ENCODE data around the gene PTER.

Gene PTER

DNA sequence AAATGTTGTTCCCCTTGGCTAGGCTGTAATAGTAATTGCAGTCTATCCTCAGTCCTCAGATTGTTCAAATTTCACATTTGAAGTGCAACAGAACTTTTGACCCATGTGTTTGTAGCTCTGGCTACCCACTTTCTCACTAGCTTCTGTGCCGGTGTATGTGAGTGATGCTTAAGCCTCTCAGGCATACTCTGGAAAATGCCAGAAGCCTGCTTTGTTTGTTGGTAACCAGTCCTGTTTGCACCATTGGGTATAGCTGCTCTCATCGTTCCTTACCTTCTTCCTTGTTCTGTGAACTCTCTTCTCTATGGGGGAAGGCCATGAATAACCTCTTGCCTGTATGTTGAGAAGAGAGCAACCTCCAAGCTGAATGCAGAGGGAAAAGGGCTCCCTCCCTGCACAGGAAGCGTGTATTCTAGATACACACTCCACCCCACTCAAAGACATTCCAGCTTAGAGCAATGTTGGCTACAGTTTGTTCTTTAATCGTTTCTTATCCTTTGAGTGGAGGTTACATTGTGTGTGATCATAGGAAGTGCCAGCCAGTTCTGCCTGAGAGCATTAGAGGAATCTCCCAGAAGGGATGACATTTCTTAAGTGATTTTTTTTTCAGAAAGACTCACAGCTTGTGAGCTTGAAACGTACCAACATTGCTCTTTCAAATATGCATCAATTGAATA, 44.4 kb downstream of the PTER start:
- Histone ChIP-seq H3K4me3 (ENCODE audit: low read length) (no peak overlapping the region), H3K27ac (ENCODE audit: low read depth, low read length) (no peak overlapping the region), H3K4me1 (ENCODE audit: control insufficient read depth, insufficient read depth, low read length) (no peaks in the 10 kb centered on the region), H3K36me3 (ENCODE audit: control insufficient read depth, insufficient read depth, low read length) (no peaks in the 10 kb centered on the region), H3K9ac (ENCODE audit: low read length) (no peak overlapping the region), H3K27me3 (ENCODE audit: control insufficient read depth, insufficient read depth, low read length) (no peaks in the 10 kb centered on the region)

DNA sequence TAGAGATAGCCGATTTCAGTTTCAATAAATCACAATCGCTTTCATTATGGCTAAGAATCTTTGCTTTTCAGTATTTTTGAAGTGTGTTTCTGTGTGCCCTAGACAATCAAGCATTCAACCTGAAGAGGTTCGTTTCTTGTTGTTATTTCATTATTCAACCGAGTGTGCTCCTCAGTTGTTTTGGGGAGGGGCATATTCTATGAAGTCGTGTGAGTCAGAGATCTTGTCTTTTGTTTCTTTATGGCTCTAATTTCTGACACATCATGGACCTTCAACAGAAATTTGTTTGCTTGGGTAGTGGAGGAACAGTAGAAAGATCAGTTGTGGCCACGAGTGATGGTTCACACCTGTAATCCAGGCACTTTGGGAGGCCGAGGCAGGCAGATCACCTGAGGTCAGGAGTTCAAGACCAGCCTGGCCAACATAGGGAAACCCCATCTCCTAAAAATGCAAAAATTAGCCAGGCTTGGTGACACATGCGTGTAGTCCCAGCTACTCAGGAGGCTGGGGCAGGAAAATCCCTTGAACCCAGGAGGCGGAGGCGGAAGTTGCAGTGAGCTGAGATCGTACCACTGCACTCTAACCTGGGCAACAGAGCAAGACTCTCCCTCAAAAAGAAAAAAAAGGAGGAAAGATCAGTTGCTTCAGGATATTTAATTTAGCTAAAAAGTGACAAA, 46.6 kb downstream of the PTER start:
- H3K4me1 ChIP-seq (ENCODE audit: control insufficient read depth, insufficient read depth, low read length) = no peaks in the 10 kb centered on the region
- no peak overlapping the region for H3K9ac ChIP-seq (ENCODE audit: low read length)
- no peaks in the 10 kb centered on the region for H3K36me3 ChIP-seq (ENCODE audit: control insufficient read depth, insufficient read depth, low read length)
- H3K4me3 ChIP-seq (ENCODE audit: low read length) = no peak overlapping the region
- no peak overlapping the region for H3K27ac ChIP-seq (ENCODE audit: low read depth, low read length)
- no peaks in the 10 kb centered on the region for H3K27me3 ChIP-seq (ENCODE audit: control insufficient read depth, insufficient read depth, low read length)

DNA sequence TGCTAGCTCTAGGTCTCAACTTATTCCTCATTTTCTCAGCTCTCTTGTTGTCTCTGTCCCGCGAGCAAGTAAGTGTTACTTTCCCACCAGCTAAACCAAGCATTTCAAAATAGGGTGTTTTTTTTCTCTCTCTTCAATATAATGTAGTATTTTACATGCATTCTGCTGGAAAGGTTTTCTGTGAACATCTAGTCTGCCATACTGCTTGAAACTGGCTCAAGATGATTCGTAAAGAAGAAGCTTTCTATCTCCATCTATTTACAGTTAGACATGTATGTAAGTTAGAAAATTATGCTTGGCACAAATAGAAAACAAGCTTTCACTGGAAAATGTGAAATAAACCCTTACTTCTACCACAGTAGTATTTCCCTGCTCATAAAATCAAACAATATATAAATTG, 53.7 kb downstream of the PTER start:
- Histone ChIP-seq H3K4me3 (ENCODE audit: low read length) (no peak overlapping the region), H3K27me3 (ENCODE audit: control insufficient read depth, insufficient read depth, low read length) (no peaks in the 10 kb centered on the region), H3K27ac (ENCODE audit: low read depth, low read length) (no peak overlapping the region), H3K4me1 (ENCODE audit: control insufficient read depth, insufficient read depth, low read length) (no peaks in the 10 kb centered on the region), H3K36me3 (ENCODE audit: control insufficient read depth, insufficient read depth, low read length) (no peaks in the 10 kb centered on the region), H3K9ac (ENCODE audit: low read length) (no peak overlapping the region)

DNA sequence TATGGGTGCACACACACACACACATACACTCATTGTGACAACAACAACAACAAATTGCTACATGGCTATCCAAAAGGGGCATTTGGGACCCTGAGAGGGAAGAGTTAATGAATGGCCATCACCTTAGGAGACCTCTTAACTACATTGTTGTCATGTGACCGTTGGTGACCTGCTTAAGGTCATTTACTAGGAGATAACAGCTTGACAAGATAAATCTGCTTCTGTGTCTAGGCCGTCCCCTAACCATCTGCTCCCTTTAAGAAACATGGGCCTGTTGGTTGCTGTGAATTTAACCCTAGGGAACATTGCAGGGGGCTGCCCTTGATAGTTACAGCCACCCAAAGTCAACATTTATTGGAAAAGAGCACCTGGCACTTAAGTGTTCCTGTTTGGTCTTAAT, 55.1 kb downstream of the PTER start:
- no peak overlapping the region for H3K9ac ChIP-seq (ENCODE audit: low read length)
- H3K4me1 ChIP-seq (ENCODE audit: control insufficient read depth, insufficient read depth, low read length) = no peaks in the 10 kb centered on the region
- H3K27ac ChIP-seq (ENCODE audit: low read depth, low read length) = no peak overlapping the region
- no peaks in the 10 kb centered on the region for H3K27me3 ChIP-seq (ENCODE audit: control insufficient read depth, insufficient read depth, low read length)
- no peaks in the 10 kb centered on the region for H3K36me3 ChIP-seq (ENCODE audit: control insufficient read depth, insufficient read depth, low read length)
- H3K4me3 ChIP-seq (ENCODE audit: low read length) = no peak overlapping the region

DNA sequence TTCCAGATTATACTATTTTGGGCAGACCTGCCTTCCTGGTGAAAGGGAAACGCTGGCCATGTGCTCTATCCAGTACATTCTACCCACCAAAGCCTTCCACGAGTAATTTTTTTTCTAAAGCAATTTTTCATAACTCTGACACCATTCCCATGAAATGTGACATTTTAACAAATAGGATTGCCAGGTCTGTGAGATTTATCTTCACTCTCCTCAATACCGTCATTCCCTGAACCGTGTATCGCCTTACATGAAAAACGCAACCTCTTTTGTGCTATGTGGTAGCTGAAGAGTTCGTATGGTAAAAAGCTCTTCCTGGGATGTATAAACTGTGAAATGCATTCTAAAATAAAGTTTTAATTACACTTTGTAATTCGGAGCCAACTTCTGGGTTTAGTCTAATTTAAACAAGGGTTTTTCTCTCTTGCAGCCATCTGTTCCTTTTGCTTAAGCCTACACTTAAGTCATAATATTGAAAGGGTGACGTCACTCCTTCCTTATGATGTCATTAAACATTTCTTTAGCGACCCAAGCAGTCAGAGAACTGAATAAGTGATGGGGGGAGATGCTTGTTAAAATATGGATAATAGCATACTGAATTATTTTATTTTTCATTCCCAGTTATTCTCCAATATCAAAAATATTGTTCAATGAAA, 57.2 kb downstream of the PTER start:
- Histone ChIP-seq H3K27me3 (ENCODE audit: control insufficient read depth, insufficient read depth, low read length) (no peaks in the 10 kb centered on the region), H3K36me3 (ENCODE audit: control insufficient read depth, insufficient read depth, low read length) (no peaks in the 10 kb centered on the region), H3K4me1 (ENCODE audit: control insufficient read depth, insufficient read depth, low read length) (no peaks in the 10 kb centered on the region), H3K9ac (ENCODE audit: low read length) (no peak overlapping the region), H3K27ac (ENCODE audit: low read depth, low read length) (no peak overlapping the region), H3K4me3 (ENCODE audit: low read length) (no peak overlapping the region)

DNA sequence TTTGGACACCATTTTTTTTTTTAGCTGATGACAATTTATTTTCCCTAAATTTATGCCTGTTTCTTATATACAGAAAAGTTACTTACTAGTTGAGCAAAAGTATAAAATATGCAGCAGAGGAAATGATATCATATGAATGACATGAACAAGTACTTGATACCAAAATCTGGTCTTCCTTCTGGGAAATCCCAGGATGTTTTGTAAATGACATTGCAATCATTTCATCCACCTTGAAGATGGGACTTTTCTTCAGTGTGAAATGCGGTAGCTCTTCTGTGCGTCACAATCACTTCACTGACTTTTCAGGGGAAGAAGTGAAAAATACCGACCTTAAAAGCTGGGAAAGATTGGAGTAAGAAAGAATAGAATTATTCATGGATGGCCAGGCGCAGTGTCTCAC, 61.1 kb downstream of the PTER start:
- no peaks in the 10 kb centered on the region for H3K27me3 ChIP-seq (ENCODE audit: control insufficient read depth, insufficient read depth, low read length)
- no peaks in the 10 kb centered on the region for H3K4me1 ChIP-seq (ENCODE audit: control insufficient read depth, insufficient read depth, low read length)
- H3K9ac ChIP-seq (ENCODE audit: low read length) = no peak overlapping the region
- H3K4me3 ChIP-seq (ENCODE audit: low read length) = no peak overlapping the region
- H3K36me3 ChIP-seq (ENCODE audit: control insufficient read depth, insufficient read depth, low read length) = no peaks in the 10 kb centered on the region
- no peak overlapping the region for H3K27ac ChIP-seq (ENCODE audit: low read depth, low read length)

DNA sequence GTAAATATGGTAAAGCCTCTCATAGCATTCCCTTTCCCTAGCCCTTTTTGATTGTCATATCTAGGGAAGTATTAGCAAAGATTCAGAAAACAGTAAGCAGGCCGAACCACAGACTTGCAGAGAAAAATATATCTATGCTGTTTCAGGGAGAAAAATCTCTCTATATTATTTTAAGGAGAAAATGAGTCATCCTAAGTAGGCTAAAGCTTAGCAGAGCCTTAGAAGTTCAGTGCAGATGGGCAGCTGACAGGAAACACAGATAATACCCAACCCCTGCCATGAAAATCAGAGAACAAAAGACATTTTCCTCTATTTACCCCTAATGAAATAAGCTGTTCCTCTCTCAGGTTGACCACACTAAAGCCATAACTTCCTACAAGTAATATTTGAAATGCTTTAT, 68.4 kb downstream of the PTER start:
- Histone ChIP-seq H3K27ac (ENCODE audit: low read depth, low read length) (no peak overlapping the region), H3K4me1 (ENCODE audit: control insufficient read depth, insufficient read depth, low read length) (no peaks in the 10 kb centered on the region), H3K4me3 (ENCODE audit: low read length) (no peak overlapping the region), H3K27me3 (ENCODE audit: control insufficient read depth, insufficient read depth, low read length) (no peaks in the 10 kb centered on the region), H3K36me3 (ENCODE audit: control insufficient read depth, insufficient read depth, low read length) (no peaks in the 10 kb centered on the region), H3K9ac (ENCODE audit: low read length) (no peak overlapping the region)

DNA sequence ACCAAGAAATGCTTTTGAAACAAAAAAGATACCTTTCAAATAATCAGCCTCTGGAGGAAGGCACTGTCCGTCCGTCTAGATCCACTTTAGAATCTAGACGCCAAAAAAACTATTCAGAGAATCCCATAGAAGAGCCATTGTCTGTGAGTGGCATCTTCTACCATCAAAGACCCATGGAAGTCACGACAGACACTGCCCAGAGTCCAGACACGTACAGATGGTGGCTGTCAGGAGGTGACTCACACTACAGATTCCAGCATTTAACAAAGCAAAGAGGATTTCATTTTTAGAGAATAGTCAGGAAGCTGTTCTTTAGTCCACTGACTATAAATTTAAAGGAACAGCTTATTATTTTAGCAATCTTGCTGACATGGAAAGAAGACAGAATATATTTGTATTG, 73.2 kb downstream of the PTER start:
- Histone ChIP-seq H3K9ac (ENCODE audit: low read length) (no peak overlapping the region), H3K4me3 (ENCODE audit: low read length) (no peak overlapping the region), H3K36me3 (ENCODE audit: control insufficient read depth, insufficient read depth, low read length) (no peaks in the 10 kb centered on the region), H3K27me3 (ENCODE audit: control insufficient read depth, insufficient read depth, low read length) (no peaks in the 10 kb centered on the region), H3K27ac (ENCODE audit: low read depth, low read length) (no peak overlapping the region), H3K4me1 (ENCODE audit: control insufficient read depth, insufficient read depth, low read length) (no peaks in the 10 kb centered on the region)

DNA sequence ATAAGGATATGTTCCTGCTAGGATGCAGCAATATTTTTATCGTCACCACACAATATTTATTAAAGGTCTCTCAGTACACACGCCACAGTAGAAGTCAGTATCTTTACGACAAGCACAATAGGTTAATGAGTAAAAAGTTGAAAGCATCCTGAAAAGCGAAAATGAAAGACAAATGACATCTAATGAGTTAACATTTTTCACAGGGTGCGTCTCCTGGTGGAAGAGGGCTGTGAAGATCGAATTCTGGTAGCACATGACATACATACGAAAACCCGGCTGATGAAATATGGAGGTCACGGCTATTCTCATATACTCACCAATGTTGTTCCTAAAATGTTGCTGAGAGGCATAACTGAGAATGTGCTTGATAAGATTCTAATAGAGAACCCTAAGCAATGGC, 74.0 kb downstream of the PTER start:
- Histone ChIP-seq H3K9ac (ENCODE audit: low read length) (no peak overlapping the region), H3K27me3 (ENCODE audit: control insufficient read depth, insufficient read depth, low read length) (no peaks in the 10 kb centered on the region), H3K4me3 (ENCODE audit: low read length) (no peak overlapping the region), H3K27ac (ENCODE audit: low read depth, low read length) (no peak overlapping the region), H3K4me1 (ENCODE audit: control insufficient read depth, insufficient read depth, low read length) (no peaks in the 10 kb centered on the region), H3K36me3 (ENCODE audit: control insufficient read depth, insufficient read depth, low read length) (no peaks in the 10 kb centered on the region)

DNA sequence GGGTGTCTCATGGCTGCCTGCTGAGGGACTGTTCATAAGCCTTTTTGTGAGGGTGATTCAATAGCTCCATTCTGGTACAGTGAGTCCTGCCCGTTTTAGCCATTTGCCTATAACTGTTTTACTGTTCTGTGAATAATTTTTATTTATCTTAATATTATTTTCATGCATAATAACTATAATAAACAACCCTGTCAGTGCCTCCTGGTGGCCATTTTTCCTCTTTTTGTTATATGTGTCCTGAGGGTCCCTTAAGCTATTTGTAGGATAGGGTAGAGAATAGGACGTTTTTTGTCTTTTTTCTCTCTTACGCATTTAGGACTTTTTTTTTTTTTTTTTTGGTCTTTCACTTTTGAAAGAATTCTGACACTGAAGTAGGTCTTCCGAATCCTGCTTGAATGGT, 82.0 kb downstream of the PTER start:
- H3K4me1 ChIP-seq (ENCODE audit: control insufficient read depth, insufficient read depth, low read length) = no peaks in the 10 kb centered on the region
- no peak overlapping the region for H3K4me3 ChIP-seq (ENCODE audit: low read length)
- H3K9ac ChIP-seq (ENCODE audit: low read length) = no peak overlapping the region
- no peaks in the 10 kb centered on the region for H3K36me3 ChIP-seq (ENCODE audit: control insufficient read depth, insufficient read depth, low read length)
- no peak overlapping the region for H3K27ac ChIP-seq (ENCODE audit: low read depth, low read length)
- peaks cover 10% of the 10 kb centered on the region for H3K27me3 ChIP-seq (ENCODE audit: control insufficient read depth, insufficient read depth, low read length)

DNA sequence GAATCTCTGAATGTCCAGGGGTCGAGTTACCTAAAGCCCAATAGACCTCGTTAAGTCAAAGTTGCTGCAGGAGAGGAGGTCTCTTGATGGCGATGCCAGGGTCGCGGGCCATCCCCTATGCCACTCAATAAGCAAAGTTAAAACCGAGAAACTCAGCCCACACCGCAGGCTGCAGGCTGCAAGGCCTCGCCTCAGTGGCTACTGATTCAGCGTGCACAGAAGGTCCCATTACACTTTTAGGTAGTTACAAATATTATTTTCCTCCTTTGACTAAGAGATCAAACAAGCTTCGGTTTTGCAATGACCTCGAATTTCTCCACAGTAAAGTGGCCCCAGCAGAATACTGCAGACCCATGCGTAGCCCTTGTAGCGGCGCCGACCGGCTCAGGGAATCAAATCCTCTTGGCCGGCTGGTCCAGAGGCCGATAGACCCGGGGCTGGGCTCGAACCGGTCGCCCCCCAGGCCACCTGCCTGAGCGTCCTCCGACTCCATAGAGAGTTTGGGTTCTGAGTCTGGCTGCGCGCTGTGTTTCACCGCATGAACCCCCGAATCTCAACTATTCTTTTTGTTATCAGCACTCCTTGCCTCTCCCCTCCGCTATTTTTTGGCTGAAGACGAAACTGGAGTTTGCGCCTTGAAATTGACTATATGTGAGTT, 82.6 kb downstream of the PTER start:
- Histone ChIP-seq H3K9ac (ENCODE audit: low read length) (no peak overlapping the region), H3K27ac (ENCODE audit: low read depth, low read length) (no peak overlapping the region), H3K27me3 (ENCODE audit: control insufficient read depth, insufficient read depth, low read length) (peaks cover 10% of the 10 kb centered on the region), H3K4me1 (ENCODE audit: control insufficient read depth, insufficient read depth, low read length) (no peaks in the 10 kb centered on the region), H3K36me3 (ENCODE audit: control insufficient read depth, insufficient read depth, low read length) (no peaks in the 10 kb centered on the region), H3K4me3 (ENCODE audit: low read length) (peak overlapping the region; percentile 8)

DNA sequence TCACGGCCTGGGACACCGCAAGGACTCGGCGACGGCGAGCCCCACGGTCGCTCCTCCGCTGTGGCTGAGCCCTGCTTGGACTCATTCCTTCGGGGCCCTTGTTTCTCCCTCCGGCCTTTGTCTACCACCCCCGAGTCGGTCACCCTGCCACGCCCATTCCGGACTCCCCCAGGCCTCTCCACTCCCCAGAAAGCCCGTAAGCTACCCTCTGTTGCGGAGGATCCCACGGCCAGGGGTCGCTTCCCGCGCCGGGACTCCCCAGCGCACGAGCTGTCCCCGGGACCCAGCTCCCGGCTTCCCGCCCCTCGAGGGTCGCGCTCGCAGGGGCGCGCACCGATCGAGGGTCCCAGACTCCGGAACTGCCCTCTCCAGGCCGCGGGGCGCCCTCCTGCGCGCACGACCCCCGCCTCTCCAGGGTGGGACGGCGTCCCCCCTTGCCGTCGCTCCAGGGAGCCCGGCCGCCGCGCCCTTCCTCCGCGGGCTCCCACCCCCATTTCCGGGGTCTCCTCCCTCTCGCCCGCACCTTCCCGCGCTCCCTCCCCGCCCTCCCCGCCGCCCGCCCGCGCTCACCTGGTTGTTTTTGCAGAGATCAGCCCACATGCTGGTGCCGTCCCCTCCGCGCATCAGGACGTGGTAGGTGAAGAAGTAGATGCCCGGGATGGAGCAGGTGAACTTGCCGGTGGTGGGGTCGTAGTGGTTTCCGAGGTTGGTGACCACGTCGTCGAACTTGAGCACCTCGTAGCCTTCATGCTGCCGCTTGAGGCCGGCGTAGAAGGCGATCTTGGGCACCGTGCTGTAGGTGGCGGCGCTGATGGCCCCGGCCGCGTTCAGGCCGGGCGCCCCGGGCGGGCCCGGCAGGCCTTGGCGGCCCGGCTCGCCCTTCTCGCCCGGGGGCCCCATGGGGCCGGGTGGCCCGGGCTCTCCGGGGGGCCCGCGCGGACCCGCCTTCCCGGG, 83.4 kb downstream of the PTER start:
- peak overlapping the region; percentile 50 for H3K4me3 ChIP-seq (ENCODE audit: low read length)
- peaks cover 10% of the 10 kb centered on the region for H3K27me3 ChIP-seq (ENCODE audit: control insufficient read depth, insufficient read depth, low read length)
- H3K9ac ChIP-seq (ENCODE audit: low read length) = no peak overlapping the region

More for the DNA sequence above, 83.4 kb downstream of the PTER start:
- Histone ChIP-seq H3K36me3 (ENCODE audit: control insufficient read depth, insufficient read depth, low read length) (no peaks in the 10 kb centered on the region), H3K27ac (ENCODE audit: low read depth, low read length) (no peak overlapping the region), H3K4me1 (ENCODE audit: control insufficient read depth, insufficient read depth, low read length) (no peaks in the 10 kb centered on the region)

All from rectal smooth muscle tissue (tissue), 1 donor.